HG03045 (cell line): ENCODE results near the gene TNNT2.

ENCODE experiments used
- ATAC-seq: cut with Tn5 transposase; IDR thresholded peaks from one replicate; pipeline ENCODE4 v1.9.1; 2021; ENCODE audit warnings: mild to moderate bottlenecking, moderate library complexity; ENCODE audit not compliant: unreplicated experiment

The TNNT2 gene

DNA sequence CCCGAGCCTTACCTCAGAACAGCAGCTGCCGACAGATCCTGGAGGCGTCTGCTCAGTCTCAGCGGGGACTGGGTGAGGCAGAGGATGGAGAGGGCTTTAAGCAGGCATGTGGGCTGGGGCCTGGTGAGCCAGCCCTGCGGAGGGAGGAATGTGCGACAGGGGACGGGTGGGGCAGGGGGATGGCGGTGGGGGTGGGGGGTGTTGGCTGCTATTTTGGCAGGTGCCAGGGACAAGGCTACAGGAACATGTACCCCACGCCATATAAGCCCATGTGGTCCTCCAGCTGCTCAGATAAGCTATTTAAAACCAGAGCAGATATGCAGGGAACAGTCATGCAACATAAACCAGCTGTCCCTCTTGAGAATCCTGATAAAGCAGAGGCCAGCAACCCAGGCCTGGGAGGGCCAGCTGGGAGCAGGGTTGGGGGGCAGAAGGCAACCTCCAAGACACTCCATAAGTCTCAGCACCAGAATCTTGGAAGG, at the start of gene TNNT2:
TNNT2 (minus strand) TSS at position 70 of the 482 bp plus-strand sequence. CDS start 4,426 bp downstream, outside the sequence.
- no peak for ATAC-seq

GRCh38 chr1:201426479-201427310, 49.2 kb upstream of the TNNT2 start:
- ATAC-seq, result no peak

GRCh38 chr1:201424146-201424545, 46.7 kb upstream of the TNNT2 start:
- ATAC-seq, result no peak

GRCh38 chr1:201423655-201424054, 46.2 kb upstream of the TNNT2 start:
- no peak for ATAC-seq

GRCh38 chr1:201422436-201423030, 45.1 kb upstream of the TNNT2 start:
- ATAC-seq, result no peak

- ATAC-seq, result no peak
Observed at GRCh38 chr1:201422026-201422425, 44.5 kb upstream of the TNNT2 start.

DNA sequence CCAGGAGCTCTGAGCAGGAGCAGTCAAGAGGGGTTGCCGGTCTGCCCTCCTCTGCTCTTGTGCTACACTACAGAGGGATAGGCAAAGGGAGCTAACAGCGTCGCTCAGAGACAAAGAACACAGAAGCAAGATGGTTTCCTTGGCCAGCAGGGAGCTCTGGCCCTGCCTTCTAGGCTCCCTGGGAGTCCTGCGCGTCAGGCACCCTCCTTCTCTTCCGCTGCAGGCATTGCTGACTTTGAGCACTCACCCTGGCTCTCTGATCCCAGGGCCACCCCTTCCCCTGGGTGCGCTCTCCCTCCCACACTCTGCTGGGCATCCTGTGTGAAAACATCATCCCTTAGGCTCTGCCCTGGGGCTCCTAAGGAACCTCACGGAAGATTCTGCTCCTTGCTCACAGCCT, 43.6 kb upstream of the TNNT2 start:
- no peak for ATAC-seq

- ATAC-seq, result no peak
Observed at GRCh38 chr1:201420608-201421002, 43.1 kb upstream of the TNNT2 start.

DNA sequence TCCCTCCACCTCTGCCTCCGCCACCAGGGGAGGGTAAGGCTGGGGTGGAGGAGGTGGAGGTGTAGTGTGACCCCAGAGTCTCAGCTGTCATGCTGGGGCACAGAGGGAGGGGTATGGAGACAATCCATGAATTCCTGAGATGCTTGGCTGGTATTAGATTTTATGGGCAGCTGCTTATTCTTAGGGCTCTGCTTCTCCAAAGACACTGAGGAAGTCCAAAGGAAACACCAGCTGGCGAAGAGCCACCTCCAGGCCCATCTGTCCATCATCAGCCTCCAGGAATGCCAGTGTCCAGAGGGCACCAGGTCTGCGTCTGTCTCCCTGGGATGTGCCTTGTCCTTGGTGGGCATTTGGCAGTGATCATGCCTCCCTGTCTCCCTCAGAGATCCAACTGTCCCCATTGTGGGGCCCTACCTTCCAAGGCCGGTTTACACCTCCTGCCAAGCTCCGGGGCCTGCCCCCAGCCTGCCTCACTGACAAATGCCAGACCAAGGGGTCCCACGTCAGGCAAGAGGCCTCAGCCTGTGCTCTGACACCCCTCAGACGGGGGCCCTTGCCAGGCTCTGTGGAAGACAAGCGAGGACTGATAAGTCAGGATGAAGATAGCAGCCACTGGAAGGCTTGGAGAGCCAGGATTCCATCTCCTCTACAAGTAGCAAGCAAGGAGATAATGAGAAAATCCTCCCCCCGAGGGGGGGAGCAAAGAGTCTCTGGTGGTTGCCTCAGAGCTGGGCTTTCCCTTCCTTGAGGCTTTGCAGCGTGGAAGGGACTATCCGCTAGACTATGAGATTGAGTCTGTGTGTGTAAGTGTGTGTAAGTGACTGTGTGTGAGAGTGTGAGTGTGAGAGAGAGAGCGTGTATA, 42.5 kb upstream of the TNNT2 start:
- ATAC-seq, result no peak

GRCh38 chr1:201419256-201419655, 41.8 kb upstream of the TNNT2 start:
- ATAC-seq, result no peak

DNA sequence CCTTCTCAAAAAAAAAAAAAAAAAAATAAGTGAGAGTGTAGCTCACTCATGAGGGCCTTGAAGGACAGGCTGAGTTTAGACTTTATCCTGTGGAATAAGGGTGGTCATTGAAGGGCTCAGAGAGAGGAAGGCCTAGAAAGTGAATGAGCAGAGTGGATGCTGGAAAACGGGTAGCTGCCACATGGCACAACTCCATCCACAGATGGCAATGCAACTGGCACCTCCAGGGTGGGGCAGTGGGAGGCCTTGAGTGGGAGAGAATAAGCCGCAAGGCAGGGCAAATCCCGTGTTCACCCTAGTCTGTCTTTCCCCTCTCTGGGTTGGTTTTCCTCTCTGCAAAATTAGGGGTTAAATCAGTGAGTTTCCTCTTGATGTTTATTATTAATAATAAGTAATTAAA, 41.0 kb upstream of the TNNT2 start:
- no peak for ATAC-seq

DNA sequence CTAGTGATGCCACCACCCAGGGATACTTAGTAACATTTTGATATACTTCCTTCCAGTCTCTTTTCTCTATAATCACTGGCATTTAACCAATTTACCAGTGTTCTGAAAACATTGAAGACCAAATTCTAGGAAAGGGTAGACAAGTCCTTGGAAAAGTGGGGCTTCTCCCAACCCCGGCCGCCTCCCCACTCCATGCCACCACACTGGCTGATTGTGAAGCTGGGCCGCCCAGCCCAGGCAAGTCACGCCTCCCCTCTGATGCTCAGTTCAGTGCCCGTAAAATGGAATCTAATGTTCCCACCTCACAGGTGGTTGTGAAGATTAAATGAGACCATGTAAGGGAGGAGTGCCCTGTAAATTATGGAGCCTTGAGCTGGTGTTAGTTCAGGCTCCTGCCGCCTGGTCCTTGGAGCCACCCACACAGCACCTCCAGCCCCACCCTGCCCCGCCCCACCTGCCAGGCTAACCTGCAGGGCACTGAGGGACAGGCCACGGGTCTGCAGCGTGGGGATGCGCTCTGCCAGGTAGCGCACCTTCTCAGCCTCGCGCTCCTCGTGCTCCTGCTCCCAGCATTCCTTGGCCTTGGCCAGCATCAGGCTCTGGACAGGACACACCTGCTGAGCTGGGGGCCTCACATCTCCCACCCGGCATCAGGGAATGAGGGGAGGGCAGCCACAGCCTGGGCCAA, 36.7 kb upstream of the TNNT2 start:
- ATAC-seq, result no peak

DNA sequence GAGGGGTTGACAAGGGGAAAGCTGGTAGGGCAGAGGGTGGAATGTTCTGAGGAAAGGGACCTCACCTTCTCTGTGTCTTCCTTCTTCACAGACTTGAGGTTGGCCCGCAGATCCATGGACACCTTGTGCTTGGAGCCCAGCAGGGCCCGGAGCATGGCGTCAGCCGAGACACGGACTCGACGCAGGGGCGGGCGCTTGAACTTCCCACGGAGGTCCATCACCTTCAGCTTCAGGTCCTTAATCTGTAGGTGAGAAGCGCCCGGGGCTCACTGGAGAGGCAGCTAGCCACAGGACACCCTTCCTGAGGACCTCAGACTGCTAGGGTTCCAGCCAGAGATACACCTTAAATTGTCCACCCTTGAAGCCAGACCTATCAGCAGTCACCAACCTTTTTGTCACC, 33.8 kb upstream of the TNNT2 start:
- no peak for ATAC-seq

DNA sequence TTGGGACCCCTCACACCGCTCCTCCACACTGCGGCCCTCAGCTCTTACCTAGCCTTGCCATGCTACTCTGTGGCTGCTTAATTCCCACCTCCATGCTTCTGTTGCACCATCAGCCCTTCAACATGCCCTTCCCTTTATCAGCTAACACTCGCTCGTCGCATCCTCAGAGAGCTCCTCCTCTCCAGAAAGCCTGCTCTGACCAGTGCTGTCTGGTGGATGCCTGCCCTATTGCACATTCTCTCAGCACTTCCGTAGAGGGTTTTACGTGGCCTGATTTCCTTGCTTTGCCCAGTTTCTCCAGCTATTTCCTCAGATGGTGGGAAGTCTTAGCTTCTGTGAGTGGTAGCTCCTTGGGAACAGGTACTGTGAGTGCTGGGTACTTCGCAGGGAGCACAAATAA, 32.0 kb upstream of the TNNT2 start:
- no peak for ATAC-seq

DNA sequence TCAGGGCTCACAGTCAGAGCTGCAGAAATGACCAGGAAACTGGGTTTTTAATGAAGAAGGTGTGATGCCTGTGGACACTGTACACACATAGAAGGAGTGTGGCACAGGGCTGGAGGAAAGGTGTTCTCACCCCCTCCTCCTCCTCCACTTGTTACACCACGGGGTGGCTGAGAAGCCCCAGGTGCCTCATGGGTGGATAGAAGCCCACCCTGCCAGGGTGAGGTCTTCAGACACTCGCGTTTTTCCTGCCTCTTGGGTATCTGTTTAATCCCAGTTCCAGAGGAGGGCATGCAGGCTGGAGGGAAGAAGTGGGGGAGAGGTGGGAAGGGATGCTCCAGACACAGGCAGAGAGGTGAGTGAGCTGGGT, 31.3 kb upstream of the TNNT2 start:
- no peak for ATAC-seq

DNA sequence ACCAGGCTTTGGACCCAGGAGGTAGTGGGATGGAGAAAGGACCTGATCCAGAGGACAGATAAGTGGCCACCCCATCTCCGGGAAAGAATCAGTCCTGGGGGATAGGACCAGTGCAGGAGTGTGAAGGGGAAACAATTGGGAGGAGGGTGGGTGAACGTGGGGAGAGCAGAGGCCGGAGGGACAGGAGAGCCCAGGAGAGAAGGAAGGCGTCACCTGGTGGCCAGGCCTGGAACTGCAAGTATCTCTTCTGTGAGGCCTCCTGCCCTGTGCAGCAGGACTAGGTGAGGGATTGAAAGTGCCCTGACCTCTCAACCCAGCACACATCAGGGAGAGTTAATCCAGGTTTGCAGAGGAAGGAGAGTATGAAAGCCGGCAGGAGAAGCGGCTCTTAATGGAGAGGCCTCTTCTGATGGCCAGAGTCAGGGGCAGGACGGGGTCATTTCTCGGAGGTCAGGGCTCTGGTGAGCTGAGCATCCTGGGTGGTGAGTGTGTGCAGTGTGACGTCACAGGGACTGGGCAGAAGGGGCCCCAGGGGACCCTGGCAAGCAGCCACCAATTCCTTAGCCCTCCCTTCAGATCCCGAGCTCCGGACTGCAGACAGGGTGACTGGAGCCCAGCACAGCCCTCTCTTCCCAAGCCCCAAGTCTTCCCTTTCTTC, 30.8 kb upstream of the TNNT2 start:
- no peak for ATAC-seq

DNA sequence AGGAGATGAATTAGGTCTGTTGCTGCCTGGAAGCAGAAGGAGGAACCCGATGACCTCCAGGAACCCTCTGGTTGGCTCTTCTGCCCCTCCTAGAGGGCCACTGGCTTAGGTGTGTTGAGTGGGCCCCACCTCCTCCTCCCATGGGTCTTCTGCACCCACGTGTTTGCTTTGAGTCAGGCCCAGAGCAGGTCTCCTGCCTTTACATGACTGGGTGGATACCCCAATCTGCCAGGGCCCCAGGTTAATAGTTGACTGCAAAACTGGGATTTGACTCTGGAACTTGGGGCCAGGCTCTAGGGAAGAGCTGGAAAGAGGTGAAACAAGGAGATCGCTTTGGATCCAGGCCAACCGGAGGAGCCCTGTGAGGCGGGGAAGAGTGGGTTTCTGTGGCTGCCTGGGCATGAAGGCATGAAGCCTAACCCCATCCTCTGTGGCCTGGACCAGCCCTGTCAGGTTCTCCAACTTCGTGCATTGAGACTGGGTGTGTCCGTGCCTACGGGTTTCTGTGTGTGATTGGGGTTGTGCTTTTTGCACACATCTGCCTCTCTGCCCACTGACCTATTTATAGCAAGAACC, 29.4 kb upstream of the TNNT2 start:
- no peak for ATAC-seq

GRCh38 chr1:201405484-201405831, 28.0 kb upstream of the TNNT2 start:
- ATAC-seq, result no peak

DNA sequence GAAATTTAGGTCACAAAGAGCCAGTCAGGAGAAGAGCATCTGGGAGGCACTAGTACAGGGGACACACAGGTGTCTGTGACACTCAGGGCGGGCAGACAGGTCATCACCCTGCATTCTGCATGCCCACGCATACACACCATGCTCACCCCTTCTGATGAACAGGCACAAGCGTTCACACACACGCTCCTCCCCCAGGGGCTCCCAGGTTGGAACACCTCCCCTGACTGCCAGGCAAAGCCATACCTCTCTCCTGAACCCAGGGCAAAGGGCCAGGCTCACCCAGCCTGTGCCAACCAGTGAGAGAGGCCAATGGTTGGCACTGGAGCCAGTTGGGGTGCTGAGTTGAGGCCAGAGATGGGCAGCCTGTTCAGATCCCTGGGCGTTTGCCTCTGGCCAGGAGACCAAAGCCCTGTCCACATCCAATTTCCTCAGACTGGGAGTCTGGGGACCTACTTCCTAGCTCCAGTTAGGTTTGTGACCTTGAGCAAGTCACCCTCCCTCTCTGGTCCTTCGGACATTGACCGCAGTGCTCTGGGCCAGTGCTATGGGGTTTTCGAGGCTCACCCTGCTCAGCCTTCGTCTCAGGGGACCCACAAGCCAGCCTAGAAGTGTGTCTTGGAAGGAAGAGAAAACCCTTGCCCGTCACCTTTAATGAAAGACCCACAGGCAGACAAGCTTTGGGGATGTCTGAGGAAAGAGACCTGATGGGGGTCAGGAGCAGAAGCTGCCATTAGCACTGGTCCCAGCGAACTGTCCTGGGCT, 27.4 kb upstream of the TNNT2 start:
- ATAC-seq, result no peak
